Calu3 (cell line): ENCODE measurements around the gene POP4. TPM values are rescaled to one million over a fixed set of nuclear protein-coding genes. Genes with fewer than 3 reads are reported as not detected.
A peak's percentile ranks its signal among the peaks of the same experiment; 100 is the strongest.

Experiments used
- BruUV-seq: library from RNA; stranded (reverse); fragments of 400-500 nt; replicated peaks from 2 replicates; lab custom pipeline; 2021; lab: Mats Ljungman, UMichigan
- CTCF ChIA-PET: fragments of 300-600 bp; sonication (Branson Sonifier 250); formaldehyde crosslinking; loops from one replicate; lab custom pipeline; 2022; ENCODE audit warnings: antibody characterized with exemption; lab: Charles Lee
- DNase-seq: peaks from one replicate; pipeline ENCODE4 v3.0.0; 2022
- H3K27ac Mint-ChIP-seq: one replicate; pipeline ENCODE4 v1.8.0; 2022; ENCODE audit warnings: mixed read lengths; ENCODE audit not compliant: unreplicated experiment
- H3K27me3 Mint-ChIP-seq: one replicate; pipeline ENCODE4 v1.8.0; 2022; ENCODE audit warnings: mixed read lengths; ENCODE audit not compliant: unreplicated experiment
- H3K36me3 Mint-ChIP-seq: one replicate; pipeline ENCODE4 v1.8.0; 2022; ENCODE audit warnings: mild to moderate bottlenecking, moderate library complexity, mixed read lengths; ENCODE audit not compliant: insufficient read depth, unreplicated experiment
- H3K4me1 Mint-ChIP-seq: one replicate; pipeline ENCODE4 v1.8.0; 2022; ENCODE audit warnings: mild to moderate bottlenecking, low read depth, mixed read lengths; ENCODE audit not compliant: unreplicated experiment
- H3K4me3 Mint-ChIP-seq: one replicate; pipeline ENCODE4 v1.8.0; 2022; ENCODE audit warnings: mild to moderate bottlenecking, low read depth, moderate library complexity, mixed read lengths; ENCODE audit not compliant: unreplicated experiment
- H3K9me3 Mint-ChIP-seq: one replicate; pipeline ENCODE4 v1.8.0; 2022; ENCODE audit warnings: low read depth, mixed read lengths; ENCODE audit not compliant: unreplicated experiment
- CTCF ChIP-seq: fragments of 200-600 bp; IDR thresholded peaks from one replicate; pipeline ENCODE4 v1.8.0; 2022; ENCODE audit warnings: antibody characterized with exemption; ENCODE audit not compliant: unreplicated experiment
- intact Hi-C: fragments of 100-400 bp; cut with micrococcal nuclease; formaldehyde crosslinking; loops from one replicate; pipeline ENCODE4 v1.10.0; 2022; ENCODE audit not compliant: unreplicated experiment
- total RNA-seq: library from RNA; stranded (reverse); gene quantifications from 2 replicates; pipeline ENCODE4 v1.2.3, GENCODE V29; 2022

Gene POP4
- total RNA-seq, 1 experiment from 2014 or later, result 72.9 TPM

DNA sequence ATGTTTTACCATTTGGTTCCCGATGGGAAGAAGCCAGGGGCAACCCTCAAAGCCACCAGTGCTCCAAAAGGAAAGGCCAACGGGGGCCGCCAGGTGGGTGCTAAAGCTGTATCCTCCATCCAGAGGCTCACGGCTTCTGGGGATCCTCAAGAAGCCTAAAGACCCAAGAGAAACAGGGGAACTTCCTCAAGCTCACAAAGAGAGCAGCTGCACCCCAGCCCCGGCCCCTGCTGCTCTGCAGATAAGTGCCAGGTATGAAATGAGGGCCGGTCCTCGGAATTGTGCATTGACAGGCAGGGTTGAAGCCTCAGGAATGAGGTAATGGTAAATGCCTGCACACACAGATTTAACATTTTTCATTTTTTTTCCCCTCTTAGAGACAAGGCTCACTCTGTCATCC, 8.0 kb upstream of the POP4 start:
- Mint-ChIP-seq H3K4me3 (no peak overlapping the region), H3K4me1 (no peaks in the 10 kb centered on the region), H3K27ac (no peak overlapping the region), H3K9me3 (no peaks in the 10 kb centered on the region), H3K36me3 (no peaks in the 10 kb centered on the region), H3K27me3 (peaks cover 52% of the 10 kb centered on the region)
- no peak for TF ChIP-seq CTCF
- DNase-seq, result no peak
- BruUV-seq, result no TSS peak
- intact Hi-C loops, result loop anchor here (5.0 kb wide), 1 partner anchor 131 kb away; no protein-coding TSS in a partner anchor
- CTCF ChIA-PET, result no interaction called here

DNA sequence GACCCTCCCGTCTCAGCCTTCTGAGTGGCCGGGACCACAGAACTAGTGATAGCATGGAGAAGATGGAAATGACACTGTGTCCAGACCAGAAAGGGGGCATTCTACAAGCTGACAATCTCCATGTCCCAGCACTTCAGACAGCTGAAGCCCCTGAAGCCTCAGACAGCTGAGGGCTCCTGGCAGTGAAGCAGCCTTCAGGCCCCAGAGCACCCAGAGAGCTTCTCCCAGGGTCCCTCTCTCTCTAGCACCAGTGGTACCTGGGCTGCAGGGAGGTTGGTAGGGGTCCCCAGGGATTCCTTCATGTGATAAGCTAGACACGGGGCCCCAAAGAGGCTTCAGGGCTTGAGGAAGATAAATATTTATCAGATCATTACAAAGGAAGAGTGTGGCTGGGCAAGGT, 7.6 kb upstream of the POP4 start:
- Mint-ChIP-seq H3K27me3 (peaks cover 47% of the 10 kb centered on the region), H3K36me3 (no peaks in the 10 kb centered on the region), H3K4me1 (no peaks in the 10 kb centered on the region), H3K9me3 (no peaks in the 10 kb centered on the region), H3K4me3 (no peak overlapping the region), H3K27ac (no peak overlapping the region)
- TF ChIP-seq CTCF, result no peak
- intact Hi-C loops, result loop anchor here (5.0 kb wide), 1 partner anchor 131 kb away; no protein-coding TSS in a partner anchor
- DNase-seq, result no peak
- CTCF ChIA-PET, result interaction anchor here (1.3 kb wide), 1 partner anchor 14 kb away, joined by 3 read pairs; no protein-coding TSS in a partner anchor
- BruUV-seq, result no TSS peak

DNA sequence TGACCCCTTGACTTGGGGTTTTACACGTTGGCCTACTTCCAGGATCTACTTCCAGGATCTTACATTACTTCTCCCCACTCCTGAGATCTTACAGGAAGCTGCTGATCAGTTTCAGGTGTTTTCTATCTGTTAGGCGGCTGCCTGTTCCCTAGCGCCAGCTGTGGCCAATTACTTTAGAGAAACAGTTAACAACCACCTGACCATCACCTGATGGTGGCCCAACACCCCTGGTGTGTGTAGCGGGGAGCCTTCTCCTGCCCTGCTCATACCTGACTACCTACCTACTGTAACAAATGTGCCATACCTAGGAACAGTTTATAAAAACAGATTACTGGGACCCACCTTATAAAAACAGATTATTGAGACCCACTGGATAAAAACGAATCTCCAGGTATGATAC, 2.8 kb upstream of the POP4 start:
- CTCF ChIA-PET, result no interaction called here
- Mint-ChIP-seq H3K36me3 (peaks cover 18% of the 10 kb centered on the region), H3K27ac (no peak overlapping the region), H3K4me3 (no peak overlapping the region), H3K9me3 (no peaks in the 10 kb centered on the region), H3K27me3 (peaks cover 11% of the 10 kb centered on the region), H3K4me1 (no peaks in the 10 kb centered on the region)
- DNase-seq, result no peak
- intact Hi-C loops, result no loop called here
- BruUV-seq, result no TSS peak
- no peak for TF ChIP-seq CTCF

DNA sequence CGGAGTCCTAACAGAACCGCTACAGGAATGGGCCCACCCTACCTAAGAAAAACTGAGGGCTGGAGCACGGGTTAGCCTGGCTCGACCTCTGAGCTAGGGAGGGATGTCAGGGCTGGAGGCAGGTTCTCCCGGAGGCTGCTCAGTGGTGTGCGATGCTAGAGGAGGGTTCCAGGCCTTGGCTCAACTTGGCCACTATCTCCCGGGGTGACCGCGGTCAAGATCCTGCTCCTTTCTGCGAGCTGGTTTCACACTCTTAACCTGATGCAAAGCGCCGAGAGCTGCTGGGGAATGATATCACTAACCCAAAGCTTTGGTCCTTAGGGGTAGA, 301 bp downstream of the POP4 start:
- no peaks in the 10 kb centered on the region for H3K27me3 Mint-ChIP-seq
- no peaks in the 10 kb centered on the region for H3K4me1 Mint-ChIP-seq
- no peak for TF ChIP-seq CTCF
- H3K27ac Mint-ChIP-seq, result peak overlapping the region; percentile 98
- intact Hi-C loops, result no loop called here
- peak overlapping the region; percentile 90 for H3K4me3 Mint-ChIP-seq
- peaks cover 18% of the 10 kb centered on the region for H3K36me3 Mint-ChIP-seq
- no peak for DNase-seq
- no TSS peak for BruUV-seq
- H3K9me3 Mint-ChIP-seq, result no peaks in the 10 kb centered on the region
- CTCF ChIA-PET, result interaction anchor here (1.0 to 1.4 kb wide), 3 partner anchors 59 to 154 kb away, joined by 3 to 4 read pairs (median 3); partner anchors contain the start of gene PLEKHF1
